Naive thymus-derived CD4-positive, alpha-beta T cell (primary cell): ENCODE results near the gene COX4I2. TPM values are rescaled to one million over a fixed set of nuclear protein-coding genes. Genes with fewer than 3 reads are reported as not detected.
"Not testable (repeated sequence)": the region's sequence is repeated elsewhere in the genome, so short reads cannot be mapped to it uniquely, and the experiment has no call there.

ENCODE experiments used
- ATAC-seq: fragments of 150-1000 bp; cut with Tn5 transposase; 2 replicates; pipeline ENCODE4 v1.10.0; 2021; ENCODE audit warnings: mild to moderate bottlenecking, moderate library complexity
- CTCF ChIA-PET: fragments of 350-600 bp; sonication (Branson Sonifier 250); formaldehyde crosslinking; loops from one replicate; lab custom pipeline; 2021; ENCODE audit warnings: antibody characterized with exemption; lab: Charles Lee
- POLR2A ChIA-PET: fragments of 350-600 bp; sonication (Branson Sonifier 250); formaldehyde crosslinking; loops from one replicate; lab custom pipeline; 2021; ENCODE audit warnings: antibody characterized with exemption, inconsistent platforms; lab: Charles Lee
- DNase-seq, 9 donors: peaks; one replicate each; pipeline versions ENCODE4 v3.0.0 to v3.0.0-alpha.2; 2020 to 2022; ENCODE audit warnings: mixed read lengths in 1 of 9
- H3K27ac ChIP-seq: one replicate; pipeline ENCODE4 v1.7.0; 2013; ENCODE audit warnings: mild to moderate bottlenecking, low read depth, low read length, moderate library complexity
- H3K27me3 ChIP-seq, 2 donors: one replicate each; pipeline ENCODE4 v1.7.0; 2013; ENCODE audit warnings: low read length in 2 of 2, mild to moderate bottlenecking in 2 of 2, moderate library complexity in 2 of 2; ENCODE audit not compliant: control insufficient read depth in 2 of 2, insufficient read depth in 2 of 2
- H3K36me3 ChIP-seq, 3 experiments: 1 replicate in 2 of 3; 2 replicates in 1 of 3; pipeline ENCODE4 v1.7.0; 2013; ENCODE audit warnings: low read length in 3 of 3, mild to moderate bottlenecking in 3 of 3, moderate library complexity in 1 of 3; ENCODE audit not compliant: insufficient read depth in 3 of 3, control insufficient read depth in 2 of 3
- H3K4me1 ChIP-seq, 2 donors: one replicate each; pipeline ENCODE4 v1.7.0; 2013; ENCODE audit warnings: low read length in 2 of 2, mild to moderate bottlenecking in 2 of 2, moderate library complexity in 1 of 2; ENCODE audit not compliant: control insufficient read depth in 2 of 2, insufficient read depth in 2 of 2
- H3K4me3 ChIP-seq: 2 replicates; pipeline ENCODE4 v1.7.0; 2013; ENCODE audit warnings: mild to moderate bottlenecking, low read length
- H3K9me3 ChIP-seq, 3 experiments: 1 replicate in 2 of 3; 2 replicates in 1 of 3; pipeline ENCODE4 v1.7.0; 2013; ENCODE audit warnings: low read length in 3 of 3; ENCODE audit not compliant: control insufficient read depth in 2 of 3
- H3K27ac Mint-ChIP-seq, 9 donors: one replicate each; pipeline ENCODE4 v1.8.0; 2020 to 2022; ENCODE audit warnings: mixed read lengths in 9 of 9, mild to moderate bottlenecking in 8 of 9, moderate library complexity in 5 of 9, inconsistent platforms in 2 of 9
- H3K27me3 Mint-ChIP-seq, 5 donors: one replicate each; pipeline ENCODE4 v1.8.0; 2021 to 2022; ENCODE audit warnings: mixed read lengths in 5 of 5, mild to moderate bottlenecking in 1 of 5
- H3K36me3 Mint-ChIP-seq, 5 donors: one replicate each; pipeline ENCODE4 v1.8.0; 2020 to 2022; ENCODE audit warnings: mixed read lengths in 5 of 5, mild to moderate bottlenecking in 3 of 5, inconsistent platforms in 1 of 5
- H3K4me1 Mint-ChIP-seq, 7 donors: one replicate each; pipeline ENCODE4 v1.8.0; 2020 to 2022; ENCODE audit warnings: mixed read lengths in 7 of 7, mild to moderate bottlenecking in 3 of 7, inconsistent platforms in 1 of 7
- H3K4me3 Mint-ChIP-seq, 10 donors: one replicate each; pipeline ENCODE4 v1.8.0; 2020 to 2022; ENCODE audit warnings: mild to moderate bottlenecking in 10 of 10, mixed read lengths in 10 of 10, moderate library complexity in 6 of 10, inconsistent platforms in 2 of 10
- H3K9me3 Mint-ChIP-seq, 11 donors: one replicate each; pipeline ENCODE4 v1.8.0; 2020 to 2022; ENCODE audit warnings: mixed read lengths in 11 of 11, mild to moderate bottlenecking in 4 of 11, inconsistent platforms in 1 of 11, moderate library complexity in 1 of 11
- intact Hi-C, 2 donors: fragments of 100-400 bp; cut with micrococcal nuclease; formaldehyde crosslinking; loops; one replicate each; pipeline ENCODE4 v1.15.1; 2023
- polyA plus RNA-seq, 2 donors: library from polyadenylated mRNA; unstranded; fragments of 300-500 nt; fragmentation: Illumina TruSeq; gene quantifications; one replicate each; pipeline ENCODE4 v1.2.3, GENCODE V29; 2021
- total RNA-seq, 6 experiments: library from RNA in 5 of 6; stranded (reverse) in 5 of 6; gene quantifications; 1 replicate in 5 of 6; 2 replicates in 1 of 6; pipeline ENCODE4 v1.2.3 and lab custom pipeline; 2021 to 2026

COX4I2 gene
- total and polyA plus RNA-seq, 7 experiments from 2014 or later: not detected

DNA sequence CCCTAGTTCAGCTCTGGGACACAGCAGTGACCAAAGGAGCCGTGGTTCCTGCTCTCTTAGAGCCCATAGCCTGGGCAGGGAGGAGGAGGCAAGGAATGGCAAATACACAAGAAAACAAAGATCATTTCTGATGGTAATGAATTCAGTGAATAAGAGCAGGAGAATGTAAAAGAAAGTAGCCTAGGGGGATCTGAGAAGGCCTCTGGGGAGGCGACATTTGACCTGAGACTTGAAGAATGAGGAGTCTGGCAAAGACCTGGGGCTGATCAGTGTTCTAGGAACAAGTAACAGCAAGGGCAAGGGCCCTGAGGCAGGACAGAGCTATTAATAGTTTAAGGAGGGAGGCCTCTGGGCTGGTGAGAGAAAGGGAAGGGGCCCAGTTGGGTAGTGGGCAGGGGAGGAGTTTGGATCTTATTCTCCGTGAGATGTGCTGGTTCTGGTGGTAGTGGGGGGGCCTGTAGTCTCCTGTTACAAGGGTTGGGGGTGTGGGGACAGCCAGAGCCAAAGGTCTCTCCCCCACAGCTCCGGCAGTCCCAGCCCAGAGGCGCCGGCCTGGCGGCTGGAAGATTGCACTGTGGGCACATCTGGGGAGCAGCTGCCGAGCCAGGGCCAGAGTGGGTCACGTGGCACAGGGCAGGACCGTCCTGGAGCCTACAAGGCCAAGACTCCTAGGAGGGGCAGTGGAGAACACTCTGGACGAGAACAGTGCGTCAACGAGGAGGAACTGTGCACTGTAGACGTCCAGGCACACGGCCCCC is 41.9 kb upstream of the COX4I2 start:
- ChIA-PET CTCF (no interaction called here), POLR2A (no interaction called here)
- Histone ChIP-seq H3K27ac (no peak overlapping the region), H3K4me3 (no peak overlapping the region), H3K4me1 (no peaks in the 10 kb centered on the region), H3K27me3 (no peaks in the 10 kb centered on the region), H3K9me3 (no peaks in the 10 kb centered on the region), H3K36me3 (no peaks in the 10 kb centered on the region)
- no peak for DNase-seq
- H3K4me1 Mint-ChIP-seq: peaks cover 0 to 4% (median 0%) of the 10 kb centered on the region in 7 donors
- H3K4me3 Mint-ChIP-seq: no peak overlapping the region
- H3K9me3 Mint-ChIP-seq: no peaks in the 10 kb centered on the region
- H3K36me3 Mint-ChIP-seq: no peaks in the 10 kb centered on the region
- intact Hi-C loops: no loop called here
- ATAC-seq: no peak
- no peak overlapping the region for H3K27ac Mint-ChIP-seq
- peaks cover 0 to 6% (median 0%) of the 10 kb centered on the region in 5 donors for H3K27me3 Mint-ChIP-seq

DNA sequence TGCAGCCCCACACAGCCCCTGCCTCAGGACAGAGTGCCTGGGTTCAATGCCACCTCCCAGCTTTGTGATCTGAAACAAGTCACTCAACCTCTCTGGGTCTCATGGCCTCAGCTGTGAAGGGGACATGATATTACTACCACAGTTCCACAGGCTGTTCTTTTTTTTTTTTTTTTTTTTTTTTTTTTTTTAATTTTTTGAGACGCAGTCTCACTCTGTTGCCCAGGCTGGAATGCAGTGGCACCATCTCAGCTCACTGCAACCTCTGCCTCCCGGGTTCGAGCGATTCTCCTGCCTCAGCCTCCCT is 41.3 kb upstream of the COX4I2 start:
- H3K27me3 ChIP-seq, H3K4me3 Mint-ChIP-seq, H3K4me1 Mint-ChIP-seq, H3K4me3 ChIP-seq, POLR2A ChIA-PET, H3K27ac Mint-ChIP-seq, H3K27me3 Mint-ChIP-seq, H3K4me1 ChIP-seq, ATAC-seq, intact Hi-C loops, H3K36me3 Mint-ChIP-seq, DNase-seq, H3K27ac ChIP-seq, H3K36me3 ChIP-seq, H3K9me3 ChIP-seq, H3K9me3 Mint-ChIP-seq: not testable (repeated sequence)
- CTCF ChIA-PET: interaction anchor here (0.8 kb wide), 1 partner anchor 38 kb away, joined by 3 read pairs; no protein-coding TSS in a partner anchor

DNA sequence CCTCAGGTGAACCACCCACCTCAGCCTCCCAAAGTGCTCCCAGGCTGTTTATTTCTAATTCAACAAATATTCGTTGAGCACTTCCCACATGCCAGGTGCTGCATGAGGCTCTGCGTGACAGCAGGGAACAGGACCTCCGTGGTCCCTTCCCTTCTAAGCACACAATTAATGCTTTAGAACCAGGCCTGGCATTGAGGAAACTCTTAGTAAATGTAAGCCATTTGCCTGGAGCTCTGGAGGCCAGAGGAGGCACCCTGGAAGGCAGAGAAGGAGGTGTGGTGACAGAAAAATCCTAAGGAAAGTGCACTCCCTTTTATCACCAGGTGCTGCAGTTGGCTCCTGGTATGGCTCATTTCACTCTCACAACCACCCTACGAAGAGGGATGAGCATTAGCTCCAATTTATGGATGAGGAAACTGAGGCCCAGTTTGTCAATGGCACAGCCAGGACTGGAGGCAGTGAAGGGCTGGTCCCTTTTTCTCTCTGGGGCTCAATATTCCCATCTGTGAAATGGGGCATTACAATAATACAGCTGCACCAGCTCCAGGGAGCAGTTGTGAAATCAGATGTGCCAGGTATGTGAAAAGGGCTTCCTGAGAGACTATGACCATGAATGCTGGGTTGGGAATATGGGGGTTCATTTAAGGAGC is 40.8 kb upstream of the COX4I2 start:
- Histone ChIP-seq H3K4me1 (no peaks in the 10 kb centered on the region), H3K9me3 (no peaks in the 10 kb centered on the region), H3K36me3 (no peaks in the 10 kb centered on the region), H3K4me3 (no peak overlapping the region), H3K27ac (no peak overlapping the region), H3K27me3 (no peaks in the 10 kb centered on the region)
- Mint-ChIP-seq H3K9me3 (no peaks in the 10 kb centered on the region), H3K4me3 (no peak overlapping the region), H3K4me1 (peaks cover 0 to 4% (median 0%) of the 10 kb centered on the region in 7 donors), H3K27ac (no peak overlapping the region), H3K27me3 (peaks cover 0 to 7% (median 0%) of the 10 kb centered on the region in 5 donors), H3K36me3 (no peaks in the 10 kb centered on the region)
- DNase-seq (no peak), ATAC-seq (no peak)
- ChIA-PET CTCF (interaction anchor here (0.8 to 1.4 kb wide), 2 partner anchors 16 to 37 kb away, joined by 3 to 4 read pairs; no protein-coding TSS in a partner anchor), POLR2A (no interaction called here)
- intact Hi-C loops: no loop called here

DNA sequence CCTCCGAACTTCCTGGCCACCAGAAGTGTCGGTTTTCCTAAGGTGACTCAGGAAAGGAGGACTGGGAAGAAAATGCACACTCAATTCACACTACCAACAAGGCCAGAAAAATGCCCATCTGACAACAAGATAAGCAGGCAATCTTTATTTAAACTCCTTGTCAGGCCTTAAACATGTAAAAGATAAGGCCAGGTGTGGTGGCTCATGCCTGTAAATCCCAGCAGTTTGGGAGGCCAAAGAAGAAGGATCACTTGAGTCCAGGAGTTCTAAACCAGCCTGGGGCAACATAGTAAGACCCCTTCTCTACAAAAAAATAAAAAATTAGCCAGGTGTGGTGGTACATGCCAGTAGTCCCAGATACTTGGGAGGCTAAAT is 40.2 kb upstream of the COX4I2 start:
- POLR2A ChIA-PET: no interaction called here
- Histone ChIP-seq H3K9me3 (no peaks in the 10 kb centered on the region), H3K36me3 (no peaks in the 10 kb centered on the region), H3K4me1 (no peaks in the 10 kb centered on the region), H3K4me3 (no peak overlapping the region), H3K27me3 (no peaks in the 10 kb centered on the region), H3K27ac (no peak overlapping the region)
- ATAC-seq (no peak), DNase-seq (no peak)
- intact Hi-C loops: no loop called here
- no peaks in the 10 kb centered on the region for H3K36me3 Mint-ChIP-seq
- H3K4me3 Mint-ChIP-seq: no peak overlapping the region
- peaks cover 0 to 4% (median 0%) of the 10 kb centered on the region in 7 donors for H3K4me1 Mint-ChIP-seq
- no peak overlapping the region for H3K27ac Mint-ChIP-seq
- CTCF ChIA-PET: interaction anchor here (1.4 kb wide), 1 partner anchor 16 kb away, joined by 4 read pairs; no protein-coding TSS in a partner anchor
- H3K9me3 Mint-ChIP-seq: no peaks in the 10 kb centered on the region
- peaks cover 2 to 12% (median 3%) of the 10 kb centered on the region in 5 donors for H3K27me3 Mint-ChIP-seq

DNA sequence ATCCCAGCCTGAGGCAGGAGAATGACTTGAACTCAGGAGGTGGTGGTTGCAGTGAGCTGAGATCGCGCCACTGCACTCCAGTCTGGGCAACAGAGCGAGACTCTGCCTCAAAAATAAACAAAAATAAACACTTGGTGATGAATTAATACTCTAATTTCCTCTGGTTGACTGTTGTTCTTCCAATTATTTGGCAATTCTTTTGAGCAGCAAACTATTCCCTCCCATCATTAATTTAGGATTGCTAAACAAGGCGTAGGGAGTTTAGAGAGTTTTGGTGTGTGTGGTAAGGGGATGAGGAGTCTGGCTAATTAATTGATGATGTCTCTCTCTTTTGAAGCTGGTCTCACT is 35.3 kb upstream of the COX4I2 start:
- H3K36me3 Mint-ChIP-seq: no peaks in the 10 kb centered on the region
- no peak overlapping the region for H3K27ac Mint-ChIP-seq
- H3K9me3 Mint-ChIP-seq: no peaks in the 10 kb centered on the region
- Histone ChIP-seq H3K27ac (no peak overlapping the region), H3K4me3 (no peak overlapping the region), H3K4me1 (peaks cover 5 to 27% of the 10 kb centered on the region in 2 donors), H3K36me3 (no peaks in the 10 kb centered on the region), H3K9me3 (no peaks in the 10 kb centered on the region), H3K27me3 (peaks cover 0 to 11% of the 10 kb centered on the region in 2 donors)
- H3K27me3 Mint-ChIP-seq: peaks cover 21 to 40% (median 24%) of the 10 kb centered on the region in 5 donors
- ChIA-PET CTCF (interaction anchor here (1.2 to 13.1 kb wide), 2 partner anchors 10 to 39 kb away, joined by 3 to 568 read pairs; no protein-coding TSS in a partner anchor), POLR2A (interaction anchor here (1.7 kb wide), 1 partner anchor 29 kb away, joined by 5 read pairs; no protein-coding TSS in a partner anchor)
- H3K4me1 Mint-ChIP-seq: peaks cover 7 to 29% (median 17%) of the 10 kb centered on the region in 7 donors
- ATAC-seq (no peak), DNase-seq (no peak)
- peak overlapping the region in 4 of 10 donors; percentile 16 to 41 (median 32) for H3K4me3 Mint-ChIP-seq
- intact Hi-C loops: no loop called here

DNA sequence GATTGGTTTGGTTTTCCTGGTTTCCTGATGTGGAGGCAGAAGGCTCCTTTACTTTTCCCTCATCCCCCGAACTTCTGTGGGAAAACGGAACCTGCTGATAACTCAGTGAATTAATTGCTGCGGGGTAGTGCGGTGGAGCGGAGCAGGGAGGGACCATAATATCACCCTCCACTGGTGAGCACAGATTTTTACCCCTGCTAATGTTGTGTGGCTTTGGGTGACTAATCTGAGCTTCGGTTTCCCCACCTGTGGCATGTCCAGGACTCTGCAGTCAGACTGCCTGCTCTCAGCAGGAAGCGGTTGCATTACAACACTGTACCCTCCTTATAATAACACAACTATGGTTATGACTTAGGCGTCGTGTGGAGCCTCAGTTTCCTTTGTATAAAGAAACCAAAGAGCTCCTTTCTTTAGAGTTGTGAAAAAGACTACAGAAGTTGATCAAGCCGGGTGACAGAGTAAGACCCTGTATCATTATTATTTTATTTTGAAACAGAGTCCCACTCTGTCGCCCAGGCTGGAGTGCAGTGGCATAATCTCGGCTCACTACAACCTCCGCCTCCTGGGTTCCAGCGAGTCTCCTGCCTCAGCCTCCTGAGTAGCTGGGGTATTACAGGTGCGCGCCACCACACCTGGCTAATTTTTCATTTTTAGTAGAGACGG is 34.8 kb upstream of the COX4I2 start:
- H3K4me3 ChIP-seq: no peak overlapping the region
- H3K9me3 Mint-ChIP-seq: no peaks in the 10 kb centered on the region
- no peak overlapping the region for H3K27ac ChIP-seq
- intact Hi-C loops: no loop called here
- peaks cover 5 to 27% of the 10 kb centered on the region in 2 donors for H3K4me1 ChIP-seq
- no peak for DNase-seq
- no peak overlapping the region for H3K27ac Mint-ChIP-seq
- H3K4me3 Mint-ChIP-seq: peak overlapping the region in 6 of 10 donors; percentile 19 to 66 (median 43)
- ChIA-PET POLR2A (interaction anchor here (1.7 kb wide), 1 partner anchor 29 kb away, joined by 5 read pairs; no protein-coding TSS in a partner anchor), CTCF (interaction anchor here (1.2 to 13.1 kb wide), 3 partner anchors 10 to 40 kb away, joined by 3 to 568 read pairs (median 3); no protein-coding TSS in a partner anchor)
- peaks cover 0 to 11% of the 10 kb centered on the region in 2 donors for H3K27me3 ChIP-seq
- ATAC-seq: peak; percentile 12
- no peaks in the 10 kb centered on the region for H3K36me3 ChIP-seq
- H3K27me3 Mint-ChIP-seq: peaks cover 24 to 45% (median 29%) of the 10 kb centered on the region in 5 donors
- H3K36me3 Mint-ChIP-seq: no peaks in the 10 kb centered on the region
- peaks cover 7 to 29% (median 17%) of the 10 kb centered on the region in 7 donors for H3K4me1 Mint-ChIP-seq
- H3K9me3 ChIP-seq: no peaks in the 10 kb centered on the region
